K562 (cell line): ENCODE data around the gene ABLIM2.

Source experiments
- ARID4B ChIP-seq: sonication (generic); formaldehyde crosslinking; IDR thresholded peaks from 2 replicates; pipeline ENCODE4 v1.8.0; 2022; ENCODE audit warnings: mild to moderate bottlenecking, missing genetic modification reagents
- NR3C1 ChIP-seq: sonication (generic); formaldehyde crosslinking; IDR thresholded peaks from 2 replicates; pipeline ENCODE4 v1.8.1; 2022; ENCODE audit warnings: missing genetic modification reagents
- SPI1 ChIP-seq: IDR thresholded peaks from 2 replicates; pipeline ENCODE4 v1.6.1; 2011; ENCODE audit warnings: low read depth, low read length, control low read depth, borderline replicate concordance
- ZKSCAN3 ChIP-seq: fragments of 250-450 bp; sonication (Bioruptor Pico); IDR thresholded peaks from 2 replicates; pipeline ENCODE4 v1.4.0; 2020
- ZNF12 ChIP-seq: sonication (generic); formaldehyde crosslinking; IDR thresholded peaks from 2 replicates; pipeline ENCODE4 v1.4.0; 2020; ENCODE audit warnings: mild to moderate bottlenecking, missing genetic modification reagents
- TF ChIP-seq, protein P1 (sequence below): sonication (generic); formaldehyde crosslinking; IDR thresholded peaks from 2 replicates; pipeline ENCODE4 v1.8.1; 2023; ENCODE audit warnings: mild to moderate bottlenecking, missing genetic modification reagents

- TF ChIP-seq ZNF12 (no peak), ARID4B (CRISPR knock-in tag) (no peak; the same call in none of the 2 replicates), SPI1 (no peak), ZKSCAN3 (CRISPR knock-in tag) (no peak), NR3C1 (CRISPR knock-in tag) (no peak)
- TF ChIP-seq, protein P1, sequence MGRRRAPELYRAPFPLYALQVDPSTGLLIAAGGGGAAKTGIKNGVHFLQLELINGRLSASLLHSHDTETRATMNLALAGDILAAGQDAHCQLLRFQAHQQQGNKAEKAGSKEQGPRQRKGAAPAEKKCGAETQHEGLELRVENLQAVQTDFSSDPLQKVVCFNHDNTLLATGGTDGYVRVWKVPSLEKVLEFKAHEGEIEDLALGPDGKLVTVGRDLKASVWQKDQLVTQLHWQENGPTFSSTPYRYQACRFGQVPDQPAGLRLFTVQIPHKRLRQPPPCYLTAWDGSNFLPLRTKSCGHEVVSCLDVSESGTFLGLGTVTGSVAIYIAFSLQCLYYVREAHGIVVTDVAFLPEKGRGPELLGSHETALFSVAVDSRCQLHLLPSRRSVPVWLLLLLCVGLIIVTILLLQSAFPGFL (CRISPR knock-in tag): no peak
Measured at GRCh38 chr4:8158710-8159536, at the start of gene ABLIM2.
